Nephron (organoid): ENCODE measurements around the gene ZNF638.

Experiments used
- H3K27ac Mint-ChIP-seq, 3 experiments: 2 replicates each; pipeline ENCODE4 v1.8.0; 2020; ENCODE audit warnings: mixed read lengths in 3 of 3, mild to moderate bottlenecking in 2 of 3, moderate library complexity in 1 of 3
- H3K27me3 Mint-ChIP-seq: 2 replicates; pipeline ENCODE4 v1.8.0; 2021; ENCODE audit warnings: low read depth, mild to moderate bottlenecking, moderate library complexity, mixed read lengths
- H3K36me3 Mint-ChIP-seq: 2 replicates; pipeline ENCODE4 v1.8.0; 2020; ENCODE audit warnings: low read depth, mixed read lengths
- H3K4me1 Mint-ChIP-seq: 2 replicates; pipeline ENCODE4 v1.8.0; 2020; ENCODE audit warnings: mixed read lengths
- H3K4me3 Mint-ChIP-seq, 3 experiments: 2 replicates each; pipeline ENCODE4 v1.8.0; 2020; ENCODE audit warnings: mild to moderate bottlenecking in 3 of 3, mixed read lengths in 3 of 3, moderate library complexity in 2 of 3
- H3K9me3 Mint-ChIP-seq: 2 replicates; pipeline ENCODE4 v1.8.0; 2020; ENCODE audit warnings: mixed read lengths
- CTCF ChIP-seq, 3 experiments: fragments of 200-600 bp; sonication (generic); IDR thresholded peaks; one replicate each; pipeline ENCODE4 v1.5.0; 2021; ENCODE audit warnings: antibody characterized with exemption in 3 of 3; ENCODE audit not compliant: unreplicated experiment in 3 of 3

The ZNF638 gene

GRCh38 chr2:71478806-71479205 lies 147.2 kb downstream of the ZNF638 start:
- no peaks in the 10 kb centered on the region for H3K36me3 Mint-ChIP-seq
- H3K27ac Mint-ChIP-seq: no peak overlapping the region
- no peak for TF ChIP-seq CTCF (IDR thresholded peaks at IDR 0.05; ENCODE audit: unreplicated experiment in 3 of 3)
- no peak overlapping the region for H3K4me3 Mint-ChIP-seq
- H3K4me1 Mint-ChIP-seq: peaks cover 6% of the 10 kb centered on the region
- H3K9me3 Mint-ChIP-seq: peaks cover 12% of the 10 kb centered on the region
- H3K27me3 Mint-ChIP-seq: peaks cover 6% of the 10 kb centered on the region

GRCh38 chr2:71479261-71479660 lies 147.7 kb downstream of the ZNF638 start:
- Mint-ChIP-seq H3K9me3 (peaks cover 12% of the 10 kb centered on the region), H3K4me1 (peaks cover 4% of the 10 kb centered on the region), H3K36me3 (no peaks in the 10 kb centered on the region), H3K4me3 (no peak overlapping the region), H3K27ac (no peak overlapping the region), H3K27me3 (peaks cover 6% of the 10 kb centered on the region)
- TF ChIP-seq CTCF (IDR thresholded peaks at IDR 0.05; ENCODE audit: unreplicated experiment in 3 of 3): no peak

GRCh38 chr2:71481111-71481510 lies 149.5 kb downstream of the ZNF638 start:
- H3K9me3 Mint-ChIP-seq: peaks cover 11% of the 10 kb centered on the region
- peaks cover 10% of the 10 kb centered on the region for H3K27me3 Mint-ChIP-seq
- no peaks in the 10 kb centered on the region for H3K36me3 Mint-ChIP-seq
- TF ChIP-seq CTCF (IDR thresholded peaks at IDR 0.05; ENCODE audit: unreplicated experiment in 3 of 3): no peak
- H3K4me1 Mint-ChIP-seq: no peaks in the 10 kb centered on the region
- H3K27ac Mint-ChIP-seq: no peak overlapping the region
- H3K4me3 Mint-ChIP-seq: no peak overlapping the region

GRCh38 chr2:71482055-71482454 lies 150.5 kb downstream of the ZNF638 start:
- Mint-ChIP-seq H3K9me3 (peaks cover 9% of the 10 kb centered on the region), H3K4me3 (no peak overlapping the region), H3K27ac (no peak overlapping the region), H3K36me3 (no peaks in the 10 kb centered on the region), H3K4me1 (no peaks in the 10 kb centered on the region), H3K27me3 (peaks cover 11% of the 10 kb centered on the region)
- no peak for TF ChIP-seq CTCF (IDR thresholded peaks at IDR 0.05; ENCODE audit: unreplicated experiment in 3 of 3)

- Mint-ChIP-seq H3K4me1 (no peaks in the 10 kb centered on the region), H3K36me3 (no peaks in the 10 kb centered on the region), H3K9me3 (peaks cover 9% of the 10 kb centered on the region), H3K27ac (no peak overlapping the region), H3K27me3 (peaks cover 18% of the 10 kb centered on the region), H3K4me3 (no peak overlapping the region)
- TF ChIP-seq CTCF (IDR thresholded peaks at IDR 0.05; ENCODE audit: unreplicated experiment in 3 of 3): no peak
Observed at GRCh38 chr2:71483246-71483645, 151.7 kb downstream of the ZNF638 start.

- TF ChIP-seq CTCF (IDR thresholded peaks at IDR 0.05; ENCODE audit: unreplicated experiment in 3 of 3): no peak
- Mint-ChIP-seq H3K27ac (no peak overlapping the region), H3K4me3 (no peak overlapping the region), H3K9me3 (peaks cover 5% of the 10 kb centered on the region), H3K27me3 (peaks cover 25% of the 10 kb centered on the region), H3K36me3 (no peaks in the 10 kb centered on the region), H3K4me1 (peaks cover 8% of the 10 kb centered on the region)
Observed at GRCh38 chr2:71484354-71484753, 152.8 kb downstream of the ZNF638 start.
